Upper lobe of right lung (tissue), 1 donor: Measurements from ENCODE around the gene PITPNB. TPM values are rescaled to one million over a fixed set of nuclear protein-coding genes. Genes with fewer than 3 reads are reported as not detected.
A peak's percentile ranks its signal among the peaks of the same experiment; 100 is the strongest.

Experiments used
- ATAC-seq: fragments of 200-7000 bp; cut with Tn5 transposase; one replicate; pipeline ENCODE4 v1.9.1; 2020; ENCODE audit warnings: mild to moderate bottlenecking, moderate library complexity
- DNase-seq: peaks from one replicate; pipeline ENCODE4 v3.0.0-alpha.2; 2020
- H3K27ac ChIP-seq: fragments of 200-600 bp; one replicate; pipeline ENCODE4 v1.8.0; 2022
- H3K27me3 ChIP-seq: fragments of 200-600 bp; one replicate; pipeline ENCODE4 v1.8.0; 2022; ENCODE audit warnings: mild to moderate bottlenecking
- H3K36me3 ChIP-seq: fragments of 200-600 bp; one replicate; pipeline ENCODE4 v1.8.0; 2022
- H3K4me1 ChIP-seq: fragments of 200-600 bp; one replicate; pipeline ENCODE4 v1.8.0; 2022
- H3K4me3 ChIP-seq: fragments of 200-600 bp; one replicate; pipeline ENCODE4 v1.8.0; 2022; ENCODE audit warnings: mild to moderate bottlenecking
- H3K9me3 ChIP-seq: fragments of 200-600 bp; one replicate; pipeline ENCODE4 v1.8.0; 2022
- CTCF ChIP-seq: fragments of 200-600 bp; IDR thresholded peaks from one replicate; pipeline ENCODE4 v1.8.0; 2022; ENCODE audit warnings: antibody characterized with exemption
- intact Hi-C: fragments of 100-400 bp; cut with DNase I; formaldehyde crosslinking; loops from one replicate; pipeline ENCODE4 v1.11.0; 2022
- long read RNA-seq: library from polyadenylated mRNA; unstranded; transcript quantifications from one replicate; pipeline ENCODE4 v2.0.0, GENCODE V29; 2021
- total RNA-seq: library from RNA; stranded (reverse); fragmentation: NEBNext Ultra II Directional; extraction: Animal tissue kit (Norgen Biotek cat#: 25700); gene quantifications from one replicate; pipeline ENCODE4 v1.2.1, GENCODE V29; 2021
- donor health status: DM: no; HTN: yes; CAD: no; lungs with severe emphysema.

PITPNB gene
- total RNA-seq = 73.8 TPM
- long read RNA-seq, partial matches to known transcripts = 2 of 120 reads
- long read RNA-seq, other reads (novel, unspliced or antisense) = 114 of 120 reads

GRCh38 chr22:27919222-27919941 is at the start of gene PITPNB:
Gene PITPNB (minus strand): TSS chr22:27919256. CDS start chr22:27919191, 65 bp downstream.
- Histone ChIP-seq H3K9me3 (no peaks in the 10 kb centered on the region), H3K4me3 (peak within 1 kb of the TSS; percentile 64), H3K36me3 (no peaks in the 10 kb centered on the region), H3K4me1 (peaks cover 23% of the 10 kb centered on the region), H3K27ac (peak within 1 kb of the TSS; percentile 93), H3K27me3 (no peaks in the 10 kb centered on the region)
- TF ChIP-seq CTCF = no peak
- DNase-seq = peak; percentile 99
- peak; percentile 99 for ATAC-seq
- intact Hi-C loops = no loop called here

- Histone ChIP-seq H3K36me3 (no peaks in the 10 kb centered on the region), H3K27ac (no peak overlapping the region), H3K27me3 (no peaks in the 10 kb centered on the region), H3K4me3 (no peak overlapping the region), H3K9me3 (no peaks in the 10 kb centered on the region), H3K4me1 (no peaks in the 10 kb centered on the region)
- TF ChIP-seq CTCF = no peak
- ATAC-seq (no peak), DNase-seq (no peak)
- intact Hi-C loops = no loop called here
Measured at GRCh38 chr22:27966168-27967064, 47.4 kb upstream of the PITPNB start.

- ATAC-seq (no peak), DNase-seq (no peak)
- Histone ChIP-seq H3K4me1 (no peaks in the 10 kb centered on the region), H3K27me3 (no peaks in the 10 kb centered on the region), H3K9me3 (no peaks in the 10 kb centered on the region), H3K36me3 (no peaks in the 10 kb centered on the region), H3K27ac (no peak overlapping the region), H3K4me3 (no peak overlapping the region)
- TF ChIP-seq CTCF = no peak
- intact Hi-C loops = no loop called here
Measured at GRCh38 chr22:27962268-27963044, 43.4 kb upstream of the PITPNB start.

- ATAC-seq (no peak), DNase-seq (no peak)
- no peaks in the 10 kb centered on the region for H3K27me3 ChIP-seq
- intact Hi-C loops = no loop called here
- no peak for TF ChIP-seq CTCF
- H3K4me3 ChIP-seq = no peak overlapping the region
- H3K27ac ChIP-seq = no peak overlapping the region
- H3K9me3 ChIP-seq = no peaks in the 10 kb centered on the region
- no peaks in the 10 kb centered on the region for H3K36me3 ChIP-seq
- H3K4me1 ChIP-seq = no peaks in the 10 kb centered on the region
Measured at GRCh38 chr22:27961680-27962079, 42.6 kb upstream of the PITPNB start.

GRCh38 chr22:27961182-27961581 is 42.1 kb upstream of the PITPNB start:
- Histone ChIP-seq H3K27me3 (no peaks in the 10 kb centered on the region), H3K4me1 (no peaks in the 10 kb centered on the region), H3K36me3 (no peaks in the 10 kb centered on the region), H3K9me3 (no peaks in the 10 kb centered on the region), H3K27ac (no peak overlapping the region), H3K4me3 (no peak overlapping the region)
- TF ChIP-seq CTCF = no peak
- intact Hi-C loops = no loop called here
- ATAC-seq (no peak), DNase-seq (no peak)
